ENCODE measurements around the gene LRP2BP. TPM values are rescaled to one million over a fixed set of nuclear protein-coding genes. Genes with fewer than 3 reads are reported as not detected.
"Not testable (repeated sequence)": the region's sequence is repeated elsewhere in the genome, so short reads cannot be mapped to it uniquely, and the experiment has no call there.

The LRP2BP gene
- total and polyA plus RNA-seq, 4 donors: 0.09 to 0.64 (median 0.20) TPM

- DNase-seq (ENCODE audit: low spot score): no peak
- Histone ChIP-seq H3K27me3 (ENCODE audit: control insufficient read depth in 4 of 4, insufficient read depth in 4 of 4, low read length in 3 of 4) (no peaks in the 10 kb centered on the region), H3K4me1 (ENCODE audit: control insufficient read depth in 4 of 4, insufficient read depth in 4 of 4, low read length in 3 of 4) (no peaks in the 10 kb centered on the region), H3K36me3 (ENCODE audit: control insufficient read depth in 4 of 4, insufficient read depth in 3 of 4, low read depth in 1 of 4, low read length in 3 of 4) (peaks cover 0 to 1% (median 0%) of the 10 kb centered on the region in 4 donors), H3K9ac (ENCODE audit: low read depth in 1 of 2, low read length in 2 of 2) (no peak overlapping the region), H3K4me3 (ENCODE audit: low read depth in 1 of 3, low read length in 3 of 3) (no peak overlapping the region), H3K9me3 (ENCODE audit: control insufficient read depth in 4 of 4, low read length in 3 of 4) (no peaks in the 10 kb centered on the region), H3K27ac (ENCODE audit: low read depth in 1 of 2, low read length in 2 of 2) (no peak overlapping the region)
- TF ChIP-seq RAD21 (IDR thresholded peaks at IDR 0.05): no peak
- TF ChIP-seq JUND (IDR thresholded peaks at IDR 0.05): no peak
- TF ChIP-seq FOXA1 (IDR thresholded peaks at IDR 0.05): no peak
- TF ChIP-seq MAX (IDR thresholded peaks at IDR 0.05): no peak
- TF ChIP-seq HNF4G (IDR thresholded peaks at IDR 0.05): no peak
- no peak for TF ChIP-seq CTCF (IDR thresholded peaks at IDR 0.05; ENCODE audit: low read depth, low read length, missing input control)
- no peak for TF ChIP-seq REST (IDR thresholded peaks at IDR 0.05)
- TF ChIP-seq NR2F2 (IDR thresholded peaks at IDR 0.05): no peak
- TF ChIP-seq ATF3 (IDR thresholded peaks at IDR 0.05): no peak
- TF ChIP-seq HNF4A (conservative IDR thresholded peaks at IDR 0.05): no peak
- TF ChIP-seq FOXA2 (IDR thresholded peaks at IDR 0.05): no peak
- TF ChIP-seq YY1 (IDR thresholded peaks at IDR 0.05): no peak
- no peak for TF ChIP-seq ZBTB33 (IDR thresholded peaks at IDR 0.05)
- TF ChIP-seq EGR1 (IDR thresholded peaks at IDR 0.05; ENCODE audit: low read depth in 2 of 2): no peak
- TF ChIP-seq RXRA (IDR thresholded peaks at IDR 0.05): no peak
- WGBS: 95% methylated on average over 3 of the region's 3 CpGs
These were observed 62.9 kb downstream of the LRP2BP start for GRCh38 chr4:185332575-185333464.

- not testable (repeated sequence) for H3K9me3 ChIP-seq (ENCODE audit: control insufficient read depth in 4 of 4, low read length in 3 of 4); DNase-seq (ENCODE audit: low spot score); H3K4me1 ChIP-seq (ENCODE audit: control insufficient read depth in 4 of 4, insufficient read depth in 4 of 4, low read length in 3 of 4); H3K4me3 ChIP-seq (ENCODE audit: low read depth in 1 of 3, low read length in 3 of 3); H3K36me3 ChIP-seq (ENCODE audit: control insufficient read depth in 4 of 4, insufficient read depth in 3 of 4, low read depth in 1 of 4, low read length in 3 of 4); H3K27ac ChIP-seq (ENCODE audit: low read depth in 1 of 2, low read length in 2 of 2); H3K9ac ChIP-seq (ENCODE audit: low read depth in 1 of 2, low read length in 2 of 2); H3K27me3 ChIP-seq (ENCODE audit: control insufficient read depth in 4 of 4, insufficient read depth in 4 of 4, low read length in 3 of 4)
- WGBS: 98% methylated on average over 2 of the region's 2 CpGs
These were observed 65.7 kb downstream of the LRP2BP start for GRCh38 chr4:185329879-185330510.

All from liver (tissue), 9 donors.